ENCODE measurements around the gene PODXL2. TPM values are rescaled to one million over a fixed set of nuclear protein-coding genes. Genes with fewer than 3 reads are reported as not detected.

Gene PODXL2
- total RNA-seq, 3 donors from 2014 or later, result 5.4 to 18.5 (median 16.2) TPM

DNA sequence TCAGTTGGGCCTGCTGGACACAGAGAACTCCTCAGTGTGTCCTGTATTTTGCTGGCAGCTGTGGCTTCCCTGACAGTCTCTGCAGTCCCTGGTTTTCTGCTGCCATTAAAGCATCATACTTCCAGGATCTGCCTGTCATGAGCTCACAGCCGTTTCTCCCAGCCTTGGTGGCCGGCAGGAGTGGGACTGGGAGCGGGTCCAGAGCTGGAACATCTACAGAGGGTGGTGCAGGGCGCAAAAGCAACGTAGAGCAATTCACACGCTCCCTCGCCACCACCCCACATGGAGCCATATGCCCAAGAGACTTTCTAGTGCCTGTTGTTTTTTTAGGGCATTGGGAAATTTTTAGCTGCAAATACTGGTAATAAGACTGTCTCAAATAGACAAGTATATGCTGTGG, 77.3 kb downstream of the PODXL2 start:
- Histone ChIP-seq H3K4me3 (no peak overlapping the region), H3K36me3 (ENCODE audit: low read depth) (no peaks in the 10 kb centered on the region), H3K9me3 (no peaks in the 10 kb centered on the region), H3K4me1 (ENCODE audit: low read depth) (no peaks in the 10 kb centered on the region)
- DNase-seq (no peak), ATAC-seq (no peak)
- intact Hi-C loops (cut with DNase I, micrococcal nuclease), result no loop called here
- TF ChIP-seq CTCF (IDR thresholded peaks at IDR 0.05), result no peak

DNA sequence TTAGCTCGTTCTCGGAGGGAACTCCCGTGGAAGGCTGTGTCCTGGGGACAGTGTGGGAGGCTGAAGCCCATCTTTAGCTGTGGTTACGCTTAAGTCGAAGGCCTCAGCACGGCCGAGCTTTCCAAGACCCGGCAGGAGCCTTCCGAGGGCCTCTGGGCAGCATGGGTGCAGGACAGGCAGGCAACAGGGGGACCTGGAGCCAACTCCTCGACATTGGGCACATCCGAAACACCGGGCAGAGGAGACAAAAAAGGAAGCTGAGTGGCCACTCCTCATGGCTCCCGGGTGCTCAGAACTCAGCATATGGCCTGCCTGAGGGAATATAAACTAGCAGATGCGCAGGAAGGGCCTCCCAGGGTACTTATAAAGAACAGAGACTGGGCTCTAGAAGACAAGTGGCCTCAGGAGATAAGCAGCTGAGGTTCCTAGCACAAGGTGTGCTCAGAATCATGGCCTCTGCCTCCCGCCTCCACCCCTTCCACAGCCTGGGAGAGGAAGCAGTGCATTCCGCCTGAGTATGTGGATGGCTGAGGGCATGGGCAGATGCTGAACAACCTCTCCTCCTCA, 77.9 kb downstream of the PODXL2 start:
- Histone ChIP-seq H3K4me3 (no peak overlapping the region), H3K9me3 (no peaks in the 10 kb centered on the region), H3K4me1 (ENCODE audit: low read depth) (no peaks in the 10 kb centered on the region), H3K36me3 (ENCODE audit: low read depth) (no peaks in the 10 kb centered on the region)
- no peak for TF ChIP-seq CTCF (IDR thresholded peaks at IDR 0.05)
- intact Hi-C loops (cut with DNase I, micrococcal nuclease), result no loop called here
- DNase-seq (no peak), ATAC-seq (peak; percentile 8)

- ATAC-seq, result no peak
Measured at GRCh38 chr3:127707851-127708411, 78.9 kb downstream of the PODXL2 start.

GRCh38 chr3:127708837-127709236, 79.9 kb downstream of the PODXL2 start:
- no peak overlapping the region for H3K4me3 ChIP-seq
- DNase-seq (no peak), ATAC-seq (no peak)
- intact Hi-C loops (cut with DNase I, micrococcal nuclease), result no loop called here
- no peaks in the 10 kb centered on the region for H3K36me3 ChIP-seq (ENCODE audit: low read depth)
- H3K9me3 ChIP-seq, result no peaks in the 10 kb centered on the region
- TF ChIP-seq CTCF (IDR thresholded peaks at IDR 0.05), result no peak
- no peaks in the 10 kb centered on the region for H3K4me1 ChIP-seq (ENCODE audit: low read depth)

More at GRCh38 chr3:127707851-127708411, 78.9 kb downstream of the PODXL2 start:
- no peaks in the 10 kb centered on the region for H3K36me3 ChIP-seq (ENCODE audit: low read depth)
- DNase-seq, result no peak
- no peaks in the 10 kb centered on the region for H3K4me1 ChIP-seq (ENCODE audit: low read depth)
- TF ChIP-seq CTCF (IDR thresholded peaks at IDR 0.05), result no peak
- H3K4me3 ChIP-seq, result no peak overlapping the region
- H3K9me3 ChIP-seq, result no peaks in the 10 kb centered on the region
- intact Hi-C loops (cut with DNase I, micrococcal nuclease), result no loop called here

DNA sequence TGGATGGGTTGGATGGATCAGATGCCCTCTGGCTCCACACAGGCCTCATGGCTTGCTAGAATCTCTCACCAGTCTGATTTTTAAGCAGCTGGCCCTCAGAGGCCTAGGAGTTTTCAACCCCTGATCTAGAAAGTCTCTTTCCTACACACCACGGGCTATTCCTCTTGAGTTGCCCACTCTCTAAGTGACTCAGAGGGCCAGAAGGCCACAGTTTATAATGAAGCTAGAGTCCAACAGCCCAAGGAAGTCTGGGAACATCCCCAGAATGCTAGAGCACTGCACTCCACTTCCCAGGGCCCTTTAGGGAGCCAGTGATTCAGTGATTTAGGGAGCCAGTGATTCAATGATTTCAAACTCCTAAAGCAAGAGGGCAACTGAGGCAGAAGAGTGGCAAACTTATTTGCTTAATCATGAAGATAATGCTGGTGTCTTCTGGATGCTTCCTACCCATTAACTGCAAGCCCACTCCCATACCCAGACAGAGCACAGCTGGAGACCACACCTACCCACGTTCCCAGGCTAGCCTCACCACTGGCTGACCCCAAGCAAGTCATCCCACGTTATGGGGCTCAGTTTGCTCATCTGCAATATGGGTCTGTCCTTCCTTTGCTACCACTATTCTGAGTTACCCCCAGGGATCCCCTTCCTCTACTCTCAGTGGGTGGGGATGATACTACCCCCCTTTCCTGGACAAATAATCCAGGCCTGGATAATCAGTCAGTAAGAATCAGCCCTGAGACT, 80.5 kb downstream of the PODXL2 start:
- intact Hi-C loops (cut with DNase I, micrococcal nuclease), result no loop called here
- H3K4me1 ChIP-seq (ENCODE audit: low read depth), result no peaks in the 10 kb centered on the region
- TF ChIP-seq CTCF (IDR thresholded peaks at IDR 0.05), result no peak
- no peaks in the 10 kb centered on the region for H3K36me3 ChIP-seq (ENCODE audit: low read depth)
- ATAC-seq (no peak), DNase-seq (no peak)
- H3K4me3 ChIP-seq, result no peak overlapping the region
- no peaks in the 10 kb centered on the region for H3K9me3 ChIP-seq

Measured in mucosa of descending colon (tissue), 3 donors.